GM21381 (cell line): ENCODE data around the gene ANKRD29.
"Not testable (repeated sequence)": the region's sequence is repeated elsewhere in the genome, so short reads cannot be mapped to it uniquely, and the experiment has no call there.

Experiments used
- ATAC-seq: cut with Tn5 transposase; IDR thresholded peaks from one replicate; pipeline ENCODE4 v1.9.1; 2021; ENCODE audit warnings: mild to moderate bottlenecking, moderate library complexity; ENCODE audit not compliant: unreplicated experiment

ANKRD29 gene

DNA sequence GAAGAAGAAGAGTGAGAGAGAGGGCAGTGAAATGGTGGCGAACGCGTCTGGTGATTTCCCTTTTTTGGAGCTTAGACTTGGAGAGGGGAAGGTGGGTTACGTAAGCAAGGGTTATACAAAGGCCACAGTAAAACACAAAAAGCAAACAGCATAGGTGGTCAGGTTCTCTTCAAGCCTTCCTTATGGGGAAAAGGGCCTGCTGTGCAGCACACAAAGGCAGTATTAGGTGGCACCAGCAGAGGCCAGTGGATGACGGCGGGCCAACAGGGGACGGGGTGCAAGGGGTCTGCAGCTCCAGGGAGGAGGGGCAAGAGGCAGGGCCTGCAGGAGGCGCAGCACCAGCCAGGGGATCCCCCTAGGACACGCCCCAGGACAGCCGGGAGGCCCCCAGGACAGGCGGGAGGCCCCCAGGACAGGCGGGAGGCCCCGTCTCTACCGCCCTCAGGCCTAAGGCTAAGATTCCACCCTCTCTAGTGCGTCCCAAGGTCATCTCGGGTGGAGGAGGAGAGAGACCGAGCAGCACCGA, 43.8 kb downstream of the ANKRD29 start:
- peak; percentile 45 for ATAC-seq

DNA sequence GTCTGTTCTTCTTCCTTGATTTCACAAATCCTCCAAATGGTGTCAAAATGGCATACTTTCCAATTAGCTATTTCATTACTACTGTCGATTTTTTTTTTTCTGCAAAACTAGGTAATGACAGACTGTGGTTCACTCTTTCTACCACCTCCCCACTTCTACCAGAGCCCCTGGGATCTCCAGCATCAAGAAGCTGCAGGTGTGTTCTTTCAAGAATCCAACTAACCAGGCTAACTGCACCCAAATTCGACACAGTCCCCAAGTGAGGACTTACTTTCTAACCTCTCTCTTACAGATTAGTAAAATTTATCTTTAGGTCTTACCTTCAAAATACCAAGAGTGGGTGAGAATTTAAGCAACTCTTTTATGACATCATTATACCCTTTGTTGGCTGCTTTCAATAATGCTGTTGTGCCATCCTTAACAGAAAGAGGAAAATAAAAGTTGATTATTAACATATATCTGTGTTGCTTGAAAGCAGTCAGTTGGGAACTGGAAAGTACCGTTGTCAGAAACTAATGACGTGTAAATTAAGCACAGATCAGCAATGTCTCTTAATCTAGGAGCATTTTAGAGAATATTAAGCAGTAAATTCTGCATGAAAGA, 45.2 kb downstream of the ANKRD29 start:
- ATAC-seq = peak; percentile 56

GRCh38 chr18:23616258-23616657, 46.5 kb downstream of the ANKRD29 start:
- no peak for ATAC-seq

GRCh38 chr18:23614891-23615290, 47.8 kb downstream of the ANKRD29 start:
- ATAC-seq = no peak

DNA sequence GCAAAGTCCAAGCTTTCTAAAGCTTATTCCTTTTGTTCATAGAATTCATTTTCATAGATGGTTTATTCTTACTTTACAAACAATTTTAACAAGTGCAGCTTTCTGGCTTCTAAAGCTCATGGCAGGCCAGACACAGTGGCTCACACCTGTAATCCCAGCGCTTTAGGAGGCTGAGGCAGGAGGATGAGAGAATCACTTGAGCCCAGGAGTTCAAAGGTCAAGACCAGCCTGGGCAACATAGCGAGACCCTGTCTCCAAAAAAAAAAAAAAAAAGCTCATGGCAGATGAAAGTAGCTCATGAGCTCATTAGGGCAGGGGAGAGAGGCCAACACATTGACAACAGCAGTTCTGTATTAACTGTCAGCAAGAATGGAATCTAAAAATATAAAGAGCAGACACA, 48.3 kb downstream of the ANKRD29 start:
- ATAC-seq = no peak

DNA sequence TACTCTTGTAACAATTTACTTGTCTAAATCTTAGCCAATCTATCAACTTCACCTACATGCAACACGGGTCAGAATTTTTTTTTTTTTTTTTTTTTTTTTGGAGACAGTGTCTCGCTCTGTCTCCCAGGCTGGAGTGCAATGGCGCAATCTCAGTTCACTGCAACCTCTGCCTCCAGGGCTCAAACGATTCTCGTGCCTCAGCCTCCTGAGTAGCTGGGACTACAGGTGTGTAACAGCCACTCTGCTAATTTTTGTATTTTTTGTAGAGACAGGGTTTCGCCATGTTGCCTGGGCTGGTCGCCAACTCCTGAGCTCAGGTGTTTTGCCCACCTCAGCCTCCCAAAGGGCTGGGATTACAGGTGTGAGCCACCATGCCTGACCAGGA, 49.6 kb downstream of the ANKRD29 start:
- ATAC-seq = not testable (repeated sequence)

DNA sequence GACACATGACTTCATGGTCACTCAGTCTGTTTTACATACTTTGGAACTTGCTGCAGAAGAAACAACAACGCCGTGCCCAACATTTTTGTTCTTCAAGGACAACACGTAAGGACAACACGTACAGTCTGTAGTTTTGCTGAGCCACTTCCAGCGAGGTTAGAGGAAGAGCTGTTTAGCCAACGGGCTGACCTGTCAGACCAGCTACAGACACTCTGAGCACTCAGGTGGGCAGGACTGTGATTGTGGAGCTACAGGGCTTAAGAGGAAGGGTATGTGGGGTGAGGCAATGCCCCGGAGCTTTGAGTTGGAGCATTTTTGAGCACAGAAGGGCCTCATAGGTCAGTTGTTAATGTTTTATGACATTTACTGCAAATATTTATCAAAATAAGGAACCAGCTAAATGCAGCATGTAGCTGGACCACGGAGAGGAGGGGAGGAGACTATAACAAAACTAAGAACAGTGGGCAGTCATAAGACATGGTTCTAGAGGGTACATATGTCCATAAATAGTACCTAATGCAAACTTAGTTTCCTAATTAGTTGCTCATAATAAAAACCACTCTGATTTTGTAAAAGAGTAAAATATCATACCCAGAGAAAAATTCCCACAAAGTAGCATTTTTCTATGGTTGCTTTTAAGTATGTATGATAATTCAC, 50.1 kb downstream of the ANKRD29 start:
- no peak for ATAC-seq

- ATAC-seq = no peak
Observed at GRCh38 chr18:23609390-23610023, 53.2 kb downstream of the ANKRD29 start.

- no peak for ATAC-seq
Observed at GRCh38 chr18:23608211-23608610, 54.5 kb downstream of the ANKRD29 start.

DNA sequence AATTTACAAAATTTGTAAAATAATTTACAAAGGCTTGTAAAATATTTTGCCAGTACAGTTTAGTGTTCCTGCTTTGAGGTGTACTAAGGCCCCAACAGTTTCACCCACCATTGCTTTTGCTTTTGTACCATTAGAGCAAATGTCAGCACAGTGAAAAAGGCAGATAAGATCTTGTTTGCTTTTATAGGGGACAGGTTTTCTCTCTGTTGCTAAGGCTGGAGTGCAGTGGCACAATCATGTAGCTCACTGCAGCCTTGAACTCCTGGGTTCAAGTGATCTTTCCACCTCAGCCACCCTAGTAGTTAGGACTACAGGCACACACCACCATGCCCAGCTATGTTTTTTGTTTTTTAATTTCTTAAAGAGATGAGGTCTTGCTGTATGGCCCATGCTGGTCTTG, 56.8 kb downstream of the ANKRD29 start:
- ATAC-seq = no peak

DNA sequence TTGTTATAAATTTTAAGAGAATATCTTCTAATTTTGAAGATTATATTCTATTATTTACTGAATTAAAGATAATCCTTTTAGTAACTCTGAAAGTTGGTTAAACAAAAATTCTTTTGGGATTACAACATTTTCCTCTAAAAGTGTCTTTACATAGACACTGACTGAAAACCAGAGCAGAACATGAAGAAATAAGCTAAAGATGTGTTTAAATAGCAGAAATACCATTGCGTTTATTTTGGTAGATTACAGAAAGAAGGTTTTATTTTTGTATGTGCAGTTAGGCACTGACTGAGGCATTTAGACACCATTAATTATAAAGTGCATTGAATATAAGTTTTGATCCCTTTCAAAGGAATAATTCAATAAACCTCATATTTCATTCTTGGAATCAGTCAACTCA, 62.9 kb downstream of the ANKRD29 start:
- ATAC-seq = no peak

DNA sequence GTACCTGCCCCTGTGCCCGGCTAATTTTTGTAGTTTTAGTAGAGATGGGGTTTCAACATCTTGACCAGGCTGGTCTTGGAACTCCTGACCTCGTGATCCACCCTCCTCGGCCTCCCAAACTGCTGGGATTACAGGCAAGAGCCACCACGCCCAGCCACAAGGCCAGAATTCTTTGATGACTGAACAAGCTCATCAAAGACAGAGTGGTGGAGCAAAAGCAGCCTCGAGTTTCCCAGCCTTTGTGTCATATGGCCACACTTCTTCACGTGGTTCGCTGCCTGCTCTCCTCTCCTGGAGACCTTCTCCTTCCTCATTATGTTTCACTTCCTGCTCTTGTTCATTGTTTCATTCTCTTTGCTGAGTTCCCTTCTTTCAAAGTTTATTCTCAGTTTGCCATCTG, 66.5 kb downstream of the ANKRD29 start:
- no peak for ATAC-seq

DNA sequence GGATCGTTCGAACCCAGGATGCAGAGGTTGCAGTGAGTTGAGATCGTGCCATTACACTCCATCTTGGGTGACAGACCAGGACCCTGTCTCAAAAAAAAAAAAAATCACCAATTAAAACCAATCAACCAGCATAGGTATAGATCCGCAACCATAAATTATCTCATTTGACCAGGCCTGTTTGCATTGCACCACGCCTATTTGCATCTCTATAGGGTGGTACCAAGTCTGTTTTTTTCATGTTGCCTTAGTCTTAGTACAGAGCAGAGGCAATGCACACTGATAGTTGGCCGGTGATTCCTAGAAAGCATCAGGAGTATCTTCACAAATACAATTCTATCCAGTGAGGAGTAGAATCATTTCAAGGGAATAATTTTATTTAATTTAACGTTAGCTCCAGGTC, 67.1 kb downstream of the ANKRD29 start:
- ATAC-seq = no peak

DNA sequence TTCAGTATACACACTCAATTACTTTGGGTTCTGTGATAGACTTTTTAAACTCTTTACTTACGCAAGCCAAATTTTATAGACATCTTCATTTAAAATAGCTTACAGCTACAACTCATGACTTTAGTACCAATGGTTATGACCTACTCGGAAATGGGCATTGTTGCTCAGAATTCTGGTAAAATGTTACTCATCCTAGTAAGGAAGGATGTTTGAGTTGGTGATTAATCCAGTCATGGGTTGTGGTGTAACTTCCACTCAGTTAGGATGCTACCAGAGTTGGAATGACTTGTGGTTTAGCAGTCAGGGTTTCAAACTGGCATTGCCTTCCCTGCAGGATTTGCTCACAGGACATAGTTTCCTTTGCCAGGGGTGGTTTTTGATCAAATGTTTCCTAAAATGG, 69.0 kb downstream of the ANKRD29 start:
- no peak for ATAC-seq

DNA sequence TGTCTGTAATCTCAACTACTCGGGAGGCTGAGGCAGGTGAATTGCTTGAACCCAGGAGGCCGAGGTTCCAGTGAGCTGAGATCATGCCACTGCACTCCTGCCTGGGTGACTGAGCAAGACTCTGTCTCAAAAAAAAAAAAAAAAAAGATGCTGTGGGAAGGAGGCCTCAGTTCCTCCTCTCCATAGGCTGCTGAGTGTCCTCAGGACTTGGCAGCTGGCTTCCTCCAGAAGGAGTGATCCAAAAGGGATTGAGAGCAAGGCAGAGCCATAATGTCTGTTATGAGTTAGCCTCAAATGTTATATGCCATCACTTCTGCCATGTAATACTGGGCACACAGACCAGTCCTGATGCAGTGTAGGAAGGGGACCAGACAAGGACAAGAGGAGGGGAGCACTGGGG, 69.8 kb downstream of the ANKRD29 start:
- ATAC-seq = no peak

- no peak for ATAC-seq
Observed at GRCh38 chr18:23591011-23591410, 71.7 kb downstream of the ANKRD29 start.

GRCh38 chr18:23588836-23589560, 73.7 kb downstream of the ANKRD29 start:
- ATAC-seq = no peak

DNA sequence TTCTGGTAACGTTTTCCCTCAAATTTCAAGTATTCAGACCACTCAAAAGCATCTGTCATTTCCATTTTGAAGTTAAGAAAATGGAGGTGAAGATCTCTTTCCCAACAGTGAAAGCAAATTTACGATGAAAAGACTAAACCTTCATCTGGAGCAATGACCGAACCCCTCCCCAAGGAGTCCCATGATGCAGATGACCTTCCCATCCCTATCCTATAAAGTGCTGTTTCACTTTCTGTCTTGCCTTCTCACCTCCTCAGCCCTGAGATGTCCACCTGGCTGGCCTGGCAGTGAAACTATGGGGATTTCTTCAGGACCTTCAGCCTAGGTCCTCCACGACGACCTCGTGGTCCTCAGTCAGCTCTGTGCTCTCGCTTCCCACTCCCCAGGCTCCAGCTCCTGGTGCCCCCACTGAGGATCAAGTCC, 75.5 kb downstream of the ANKRD29 start:
- no peak for ATAC-seq

- peak; percentile 86 for ATAC-seq
Observed at GRCh38 chr18:23586249-23587196, 76.2 kb downstream of the ANKRD29 start, which contains the start of gene NPC1. Gene NPC1 (minus strand): TSS chr18:23586506. CDS start chr18:23586343, 163 bp downstream.

- ATAC-seq = no peak
Observed at GRCh38 chr18:23585897-23586248, 76.8 kb downstream of the ANKRD29 start.
